SKM-1 treated with dmso at 0.1 percent for 144 hours (cell line): ENCODE results near the gene USE1.

Experiments
- DNase-seq: peaks from one replicate; lab custom pipeline; 2025; ENCODE audit not compliant: unreplicated experiment; lab: John Stamatoyannopoulos, UW

The USE1 gene

DNA sequence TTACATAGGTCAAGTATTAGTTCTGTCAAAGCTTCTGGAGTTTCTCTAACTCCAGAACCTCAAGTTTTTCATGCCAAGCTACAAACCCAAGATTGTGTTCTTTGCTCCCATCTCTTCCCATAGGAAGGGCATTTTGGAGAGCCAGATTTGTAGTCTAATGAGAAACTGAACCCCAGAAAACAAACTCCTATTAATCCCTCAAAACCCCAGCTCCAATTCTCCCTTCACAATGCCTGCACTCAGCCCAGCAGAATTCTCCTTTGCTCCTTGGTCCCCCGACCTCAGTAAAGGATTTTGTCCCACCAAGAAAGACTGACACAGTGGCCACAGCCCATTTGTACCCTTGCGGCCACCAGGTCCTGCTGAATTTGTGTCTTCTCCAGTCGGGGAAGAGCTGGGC lies 41.0 kb downstream of the USE1 start:
- no peak for DNase-seq

GRCh38 chr19:17259118-17259780 lies 44.1 kb downstream of the USE1 start:
- DNase-seq = no peak

GRCh38 chr19:17259934-17260333 lies 44.8 kb downstream of the USE1 start:
- no peak for DNase-seq

GRCh38 chr19:17260842-17261325 lies 45.7 kb downstream of the USE1 start:
- DNase-seq = peak; percentile 89

GRCh38 chr19:17262557-17262956 lies 47.4 kb downstream of the USE1 start:
- DNase-seq = no peak

DNA sequence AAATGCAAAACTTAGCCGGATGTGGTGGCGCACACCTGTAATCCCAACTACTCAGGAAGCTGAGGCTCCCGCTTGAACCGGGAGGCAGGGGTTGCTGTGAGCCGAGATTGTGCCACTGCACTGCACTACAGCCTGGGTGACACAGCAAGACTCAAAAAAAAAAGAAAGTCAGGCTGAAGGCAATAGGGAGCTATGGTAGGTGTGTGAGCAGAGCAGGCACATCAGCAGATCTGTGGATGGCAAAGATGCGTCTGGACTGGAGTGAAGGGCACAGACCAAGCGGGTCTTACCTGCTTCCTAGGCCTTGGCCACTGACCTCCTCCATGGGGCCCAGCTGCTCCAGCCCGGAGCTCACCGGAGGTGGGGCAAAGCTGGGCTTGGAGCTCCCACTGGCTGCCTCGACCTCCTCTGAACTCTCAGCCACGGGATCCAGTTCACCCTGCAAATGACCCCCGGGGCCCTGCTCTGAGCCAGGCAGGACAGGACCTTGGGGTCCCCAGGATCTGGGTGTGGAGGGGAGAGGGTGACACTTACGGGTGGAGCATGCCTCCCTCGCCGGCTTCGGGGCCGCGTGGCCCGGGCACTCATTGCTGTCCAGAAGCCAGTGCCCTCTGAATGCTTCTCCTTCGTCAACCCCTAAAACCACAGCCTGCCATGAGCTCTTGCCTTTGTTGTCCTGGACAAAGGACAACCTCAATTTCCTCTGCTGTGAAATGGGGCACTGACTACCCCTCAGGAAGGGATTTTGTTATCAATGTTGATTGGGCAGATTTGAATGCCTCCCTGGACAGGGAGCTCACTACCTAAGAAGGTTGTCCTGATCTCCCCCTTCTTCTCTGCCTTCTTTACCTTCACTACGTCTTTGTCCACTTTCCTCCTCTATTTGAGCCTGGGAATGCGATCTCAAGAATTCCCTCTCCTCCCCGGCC lies 48.8 kb downstream of the USE1 start:
- no peak for DNase-seq

GRCh38 chr19:17264641-17264979 lies 49.5 kb downstream of the USE1 start, which contains the start of gene USHBP1:
USHBP1 (minus strand) TSS chr19:17264745; CDS start chr19:17264299, 446 bp downstream.
- no peak for DNase-seq

- no peak for DNase-seq
Measured at GRCh38 chr19:17266026-17266425, 50.9 kb downstream of the USE1 start.

GRCh38 chr19:17266589-17266974 lies 51.4 kb downstream of the USE1 start:
- no peak for DNase-seq

- DNase-seq = peak; percentile 99
Measured at GRCh38 chr19:17266975-17267788, 52.0 kb downstream of the USE1 start, which contains the start of gene BABAM1. BABAM1 (plus strand) TSS chr19:17267443; CDS start chr19:17268807, 1,364 bp downstream.

DNA sequence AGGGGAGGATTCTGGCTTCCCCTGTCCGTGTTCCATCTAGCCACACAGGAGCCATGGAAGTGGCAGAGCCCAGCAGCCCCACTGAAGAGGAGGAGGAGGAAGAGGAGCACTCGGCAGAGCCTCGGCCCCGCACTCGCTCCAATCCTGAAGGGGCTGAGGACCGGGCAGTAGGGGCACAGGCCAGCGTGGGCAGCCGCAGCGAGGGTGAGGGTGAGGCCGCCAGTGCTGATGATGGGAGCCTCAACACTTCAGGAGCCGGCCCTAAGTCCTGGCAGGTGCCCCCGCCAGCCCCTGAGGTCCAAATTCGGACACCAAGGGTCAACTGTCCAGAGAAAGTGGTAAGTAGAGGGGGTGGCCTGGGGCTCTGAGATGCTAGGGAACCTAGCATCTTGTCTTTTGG lies 53.6 kb downstream of the USE1 start:
- no peak for DNase-seq
